GM12878 (cell line): ENCODE data around the gene KCNS1. TPM values are rescaled to one million over a fixed set of nuclear protein-coding genes. Genes with fewer than 3 reads are reported as not detected.
"Not testable (repeated sequence)": the region's sequence is repeated elsewhere in the genome, so short reads cannot be mapped to it uniquely, and the experiment has no call there.

Experiments used
- ATAC-seq: fragments of 200-7000 bp; cut with Tn5 transposase; 3 replicates; pipeline ENCODE4 v1.9.1; 2020; ENCODE audit warnings: mild to moderate bottlenecking, moderate library complexity
- BruUV-seq: library from RNA; stranded (reverse); fragments of 400-500 nt; replicated peaks from 2 replicates; lab custom pipeline; 2021; lab: Mats Ljungman, UMichigan
- CTCF ChIA-PET: fragments of 300-600 bp; sonication (Branson Sonifier 250); formaldehyde crosslinking; extraction: SDS; loops from one replicate; lab custom pipeline; 2021; ENCODE audit warnings: inconsistent platforms; lab: Yijun Ruan, JAX
- POLR2A ChIA-PET: fragments of 350-600 bp; formaldehyde crosslinking; extraction: SDS; loops from one replicate; lab custom pipeline; 2021; ENCODE audit warnings: inconsistent platforms; lab: Charles Lee
- RAD21 ChIA-PET: fragments of 300-600 bp; sonication (Branson Sonifier 250); formaldehyde crosslinking; loops from one replicate; lab custom pipeline; 2023; ENCODE audit warnings: antibody characterized with exemption; ENCODE audit not compliant: unreplicated experiment; lab: Charles Lee
- SMC1A ChIA-PET: fragments of 300-600 bp; sonication (Branson Sonifier 250); formaldehyde crosslinking; loops from one replicate; lab custom pipeline; 2023; ENCODE audit not compliant: unreplicated experiment, uncharacterized antibody; lab: Charles Lee
- DNase-seq: peaks from one replicate; pipeline ENCODE4 v3.0.0-alpha.2; 2011; ENCODE audit warnings: low read depth, low spot score
- FAIRE-seq: peaks from 3 replicates; lab custom pipeline; 2011; peaks lifted over from hg19 to GRCh38; lab: Jason Lieb, UNC
- H2AFZ ChIP-seq: 2 replicates; pipeline ENCODE4 v1.6.0; 2011; ENCODE audit warnings: low read depth, low read length, control low read depth; ENCODE audit not compliant: control insufficient read depth
- H3K27ac ChIP-seq: 2 replicates; pipeline ENCODE4 v1.5.1; 2011; ENCODE audit warnings: control low read depth; ENCODE audit not compliant: control insufficient read depth, insufficient read depth
- H3K27me3 ChIP-seq, 2 experiments: replicated peaks in 1 of 2; 2 replicates each; pipeline versions ENCODE4 v1.6.0 to v1.6.1; 2011; ENCODE audit warnings: low read length in 1 of 2; ENCODE audit not compliant: control insufficient read depth in 2 of 2, insufficient read depth in 2 of 2
- H3K36me3 ChIP-seq, 2 experiments: 2 replicates each; pipeline ENCODE4 v1.5.1; 2011; ENCODE audit warnings: low read length in 1 of 2; ENCODE audit not compliant: control insufficient read depth in 2 of 2, insufficient read depth in 2 of 2
- H3K4me1 ChIP-seq: 2 replicates; pipeline ENCODE4 v1.6.1; 2011; ENCODE audit warnings: mild to moderate bottlenecking, low read length, moderate library complexity, mixed read lengths; ENCODE audit not compliant: control insufficient read depth, insufficient read depth
- H3K4me2 ChIP-seq: 2 replicates; pipeline ENCODE4 v1.6.0; 2011; ENCODE audit warnings: control low read depth; ENCODE audit not compliant: control insufficient read depth, insufficient read depth
- H3K4me3 ChIP-seq: fragments of 200-600 bp; sonication (generic); 2 replicates; pipeline ENCODE4 v1.5.1; 2016
- H3K79me2 ChIP-seq: 2 replicates; pipeline ENCODE4 v1.6.0; 2011; ENCODE audit warnings: low read length; ENCODE audit not compliant: control insufficient read depth, insufficient read depth
- H3K9ac ChIP-seq: 2 replicates; pipeline ENCODE4 v1.8.0; 2011; ENCODE audit warnings: low read length, control low read depth, mixed read lengths; ENCODE audit not compliant: control insufficient read depth, insufficient read depth
- H3K9me3 ChIP-seq: replicated peaks from 3 replicates; pipeline ENCODE4 v1.5.1; 2011; ENCODE audit warnings: mild to moderate bottlenecking, low read length; ENCODE audit not compliant: control insufficient read depth, insufficient read depth
- H4K20me1 ChIP-seq: 2 replicates; pipeline ENCODE4 v1.6.0; 2011; ENCODE audit not compliant: control insufficient read depth, insufficient read depth
- ATF7 ChIP-seq: fragments of 450-650 bp; IDR thresholded peaks from 2 replicates; pipeline ENCODE4 v1.6.1; 2016; ENCODE audit warnings: low read depth, mild to moderate bottlenecking
- BCL11A ChIP-seq: IDR thresholded peaks from 2 replicates; pipeline ENCODE4 v1.6.1; 2011; ENCODE audit warnings: low read depth, low read length
- BMI1 ChIP-seq: fragments of 450-650 bp; IDR thresholded peaks from 2 replicates; pipeline ENCODE4 v1.6.1; 2016; ENCODE audit warnings: mild to moderate bottlenecking, moderate library complexity, borderline replicate concordance
- E2F4 ChIP-seq: IDR thresholded peaks from 2 replicates; pipeline ENCODE4 v1.6.1; 2012; ENCODE audit warnings: low read depth, low read length, improper control_type of control experiment
- E2F8 ChIP-seq: fragments of 450-650 bp; IDR thresholded peaks from 2 replicates; pipeline ENCODE4 v1.6.1; 2018; ENCODE audit warnings: mild to moderate bottlenecking, low read depth, moderate library complexity; ENCODE audit not compliant: partially characterized antibody
- GABPA ChIP-seq: IDR thresholded peaks from 2 replicates; pipeline ENCODE4 v1.6.1; 2014; ENCODE audit warnings: antibody characterized with exemption, low read depth, mild to moderate bottlenecking, inconsistent platforms
- NR2F1 ChIP-seq: fragments of 450-650 bp; conservative IDR thresholded peaks from 2 replicates; pipeline ENCODE4 v1.6.1; 2017; ENCODE audit warnings: mild to moderate bottlenecking
- TCF3 ChIP-seq: IDR thresholded peaks from 2 replicates; pipeline ENCODE4 v1.6.1; 2012; ENCODE audit warnings: low read depth, mild to moderate bottlenecking, low read length, borderline replicate concordance; ENCODE audit not compliant: insufficient read depth
- ZZZ3 ChIP-seq: IDR thresholded peaks from 2 replicates; pipeline ENCODE4 v1.6.1; 2011; ENCODE audit warnings: low read depth; ENCODE audit not compliant: control insufficient read depth, insufficient read length
- WGBS: methylation state at CpG from one replicate; pipeline ENCODE4 v1.1.6; 2016; ENCODE audit warnings: low lambda C conversion rate; ENCODE audit not compliant: insufficient replicate concordance, insufficient coverage; ENCODE audit errors: missing lambda C conversion rate; 5-methylcytosine and 5-hydroxymethylcytosine counted together
- in situ Hi-C: fragments of 300-500 bp; cut with MboI; formaldehyde crosslinking; loops from 9 replicates; pipeline ENCODE4 v1.14.3; 2018; ENCODE audit warnings: mixed read lengths
- intact Hi-C: fragments of 100-400 bp; cut with micrococcal nuclease; formaldehyde crosslinking; loops from one replicate; pipeline ENCODE4 v1.14.2; 2022; ENCODE audit not compliant: unreplicated experiment
- polyA plus RNA-seq, 11 experiments: library from polyadenylated mRNA; depleted of rRNA in 4 of 11; unstranded in 6 of 11; stranded (reverse) in 5 of 11; fragments of >200 nt; fragmentation: Nextera tagmentation in 4 of 11; fragmentation: Illumina TruSeq in 1 of 11; extraction: Ambion mirVana in 4 of 11; extraction: Trizol in 1 of 11; gene quantifications; 1 replicate in 1 of 11; 2 replicates in 10 of 11; pipeline versions ENCODE4 v1.2.1 to v1.2.3, GENCODE V29; 2011 to 2016; ENCODE audit warnings: inconsistent platforms in 2 of 11, missing spikeins in 2 of 11, low read depth in 1 of 11
- total RNA-seq, 4 experiments: library from RNA; depleted of rRNA in 3 of 4; stranded (reverse); fragments of >200 nt in 3 of 4; fragmentation: Illumina TruSeq in 1 of 4; extraction: Trizol in 1 of 4; gene quantifications; 2 replicates each; pipeline versions ENCODE4 v1.2.1 to v1.2.3, GENCODE V29; 2013 to 2021

Gene KCNS1
- total and polyA plus RNA-seq, 10 of the 15 experiments (the other 5 are each of a cell fraction or from before 2014, with no cell fraction given): not detected

- Histone ChIP-seq H3K9ac (no peak overlapping the region), H3K79me2 (no peaks in the 10 kb centered on the region), H3K4me3 (no peak overlapping the region), H4K20me1 (no peaks in the 10 kb centered on the region), H3K4me1 (no peaks in the 10 kb centered on the region), H3K4me2 (no peak overlapping the region), H3K36me3 (no peaks in the 10 kb centered on the region), H3K27ac (no peak overlapping the region), H2AFZ (no peak overlapping the region), H3K9me3 (no peaks in the 10 kb centered on the region; the same call in 2 of the 3 replicates), H3K27me3 (peaks cover 1 to 5% of the 10 kb centered on the region in 2 experiments; a peak in 3 of 4 replicates)
- 1% methylated on average over 4 of the region's 4 CpGs for WGBS
- ChIA-PET SMC1A (no interaction called here), POLR2A (no interaction called here), CTCF (interaction anchor here (1.2 to 3.3 kb wide), 2 partner anchors 28 to 96 kb away, joined by 3 to 9 read pairs; no protein-coding TSS in a partner anchor), RAD21 (interaction anchor here (1.1 kb wide), 1 partner anchor 154 kb away, joined by 3 read pairs; no protein-coding TSS in a partner anchor)
- BruUV-seq: no TSS peak
- in situ Hi-C loops: no loop called here
- TF ChIP-seq ZZZ3 (no peak), E2F4 (no peak), BMI1 (no peak), GABPA (no peak), ATF7 (no peak), NR2F1 (no peak), TCF3 (no peak), BCL11A (no peak), E2F8 (no peak)
- intact Hi-C loops: no loop called here
- no peak for ATAC-seq
- FAIRE-seq: no peak
- DNase-seq: no peak
Measured at GRCh38 chr20:45140836-45141235, 39.9 kb upstream of the KCNS1 start.

- intact Hi-C loops: loop anchor here (5.0 kb wide), 1 partner anchor 152 kb away; no protein-coding TSS in a partner anchor
- SMC1A ChIA-PET: interaction anchor here (0.9 to 2.2 kb wide), 2 partner anchors 13 to 151 kb away, joined by 3 to 13 read pairs; no protein-coding TSS in a partner anchor
- H3K79me2 ChIP-seq, H4K20me1 ChIP-seq, H3K9ac ChIP-seq, ATAC-seq, in situ Hi-C loops, H3K27ac ChIP-seq, FAIRE-seq, H2AFZ ChIP-seq, H3K9me3 ChIP-seq, H3K4me2 ChIP-seq, DNase-seq, POLR2A ChIA-PET, H3K4me3 ChIP-seq, BruUV-seq, H3K36me3 ChIP-seq, H3K4me1 ChIP-seq, H3K27me3 ChIP-seq: not testable (repeated sequence)
- CTCF ChIA-PET: interaction anchor here (0.6 to 3.3 kb wide), 11 partner anchors 11 to 631 kb away, joined by 3 to 34 read pairs (median 3); no protein-coding TSS in a partner anchor
- RAD21 ChIA-PET: interaction anchor here (0.6 to 0.8 kb wide), 2 partner anchors 90 to 172 kb away, joined by 3 to 4 read pairs; no protein-coding TSS in a partner anchor
- WGBS: 71% methylated on average over 5 of the region's 5 CpGs
Measured at GRCh38 chr20:45139733-45140375, 38.9 kb upstream of the KCNS1 start.
